Thoracic aorta (tissue), 2 donors: ENCODE measurements around the gene TNFAIP8. TPM values are rescaled to one million over a fixed set of nuclear protein-coding genes. Genes with fewer than 3 reads are reported as not detected.
"Not testable (repeated sequence)": the region's sequence is repeated elsewhere in the genome, so short reads cannot be mapped to it uniquely, and the experiment has no call there.

Source experiments
- ATAC-seq: fragments of 150-250 bp; one replicate; pipeline ENCODE4 v1.8.0; 2017; ENCODE audit warnings: low read depth; ENCODE audit not compliant: insufficient number of reproducible peaks, low FRiP score
- DNase-seq: peaks from one replicate; pipeline ENCODE4 v3.0.0-alpha.2; 2020; ENCODE audit warnings: low spot score
- H3K27ac ChIP-seq, 2 donors: fragments of 200-600 bp; sonication (generic); 1 replicate in 1 of 2; 2 replicates in 1 of 2; pipeline ENCODE4 v1.5.1; 2016; ENCODE audit warnings: mild to moderate bottlenecking in 2 of 2, moderate library complexity in 2 of 2
- H3K27me3 ChIP-seq: fragments of 200-600 bp; sonication (generic); replicated peaks from 2 replicates; pipeline ENCODE4 v1.6.0; 2016; ENCODE audit warnings: mild to moderate bottlenecking; ENCODE audit not compliant: insufficient read depth
- H3K36me3 ChIP-seq: fragments of 200-600 bp; sonication (generic); one replicate; pipeline ENCODE4 v1.5.1; 2016
- H3K4me1 ChIP-seq, 2 donors: fragments of 200-600 bp; sonication (generic); 1 replicate in 1 of 2; 2 replicates in 1 of 2; pipeline versions ENCODE4 v1.5.1 to v1.6.0; 2016; ENCODE audit warnings: low read depth in 2 of 2, mild to moderate bottlenecking in 1 of 2; ENCODE audit not compliant: control insufficient read depth in 1 of 2
- H3K4me3 ChIP-seq: fragments of 200-600 bp; sonication (generic); 2 replicates; pipeline ENCODE4 v1.5.1; 2016; ENCODE audit warnings: mild to moderate bottlenecking
- H3K9me3 ChIP-seq: fragments of 200-600 bp; sonication (generic); 2 replicates; pipeline ENCODE4 v1.5.1; 2016
- total RNA-seq, 2 donors: library from RNA; depleted of rRNA; stranded (reverse); fragments of >200 nt; gene quantifications; one replicate each; pipeline versions ENCODE4 v1.1.0 to v1.2.3, GENCODE V29; 2016
- TF ChIP-seq, protein P1 (sequence below): fragments of 200-600 bp; sonication (generic); IDR thresholded peaks from one replicate; pipeline ENCODE4 v1.5.1; 2019; ENCODE audit warnings: antibody characterized with exemption

The TNFAIP8 gene
- total RNA-seq, 2 donors from 2014 or later: 16.8 to 34.1 TPM

DNA sequence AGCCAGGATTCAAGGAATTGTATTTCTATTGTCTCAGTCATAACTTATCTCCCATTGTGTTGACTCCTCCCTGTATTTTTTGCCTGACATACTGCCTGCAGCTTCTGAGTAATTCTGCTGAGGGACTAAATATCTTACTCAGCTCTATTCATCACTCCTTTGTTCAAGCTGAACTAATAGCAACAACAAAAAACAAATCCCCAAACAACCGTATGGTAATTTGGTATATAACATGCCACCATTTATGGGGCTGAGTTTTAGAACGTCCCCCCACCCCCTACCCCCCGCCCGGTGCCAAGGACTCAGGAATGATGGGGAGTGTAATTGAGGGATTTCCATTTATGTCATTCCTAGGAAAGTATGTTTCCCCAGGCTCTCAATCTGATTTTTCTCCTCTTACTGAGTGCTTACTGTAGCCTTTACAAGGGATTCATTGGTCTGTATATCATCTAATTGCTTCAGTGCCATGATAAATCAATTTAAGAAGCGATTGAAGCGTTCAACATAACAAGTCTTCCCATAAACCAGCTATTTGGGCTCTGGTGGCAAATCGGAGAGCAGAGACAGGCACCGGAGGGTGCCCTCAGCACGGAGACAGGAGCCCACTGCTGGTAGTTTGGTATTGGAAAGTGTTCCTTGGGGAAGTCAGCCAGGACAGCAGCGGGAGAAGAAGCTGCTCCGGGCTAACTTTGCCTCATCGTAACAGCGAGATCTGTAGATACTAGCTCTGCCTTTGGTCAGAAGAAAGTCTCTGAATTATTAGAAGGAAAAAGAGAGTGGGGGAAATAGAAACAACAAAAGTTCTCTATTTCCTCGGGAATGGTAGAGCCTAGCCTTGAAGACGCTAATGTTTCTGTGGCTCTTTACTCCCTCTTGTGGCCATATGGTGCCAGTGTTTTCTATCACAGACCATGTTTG lies 55.8 kb downstream of the TNFAIP8 start:
- DNase-seq: no peak
- Histone ChIP-seq H3K27ac (peak overlapping the region; percentile 65 to 79), H3K4me3 (peak overlapping the region; percentile 77), H3K36me3 (no peaks in the 10 kb centered on the region), H3K27me3 (no peaks in the 10 kb centered on the region), H3K4me1 (peaks cover 0 to 8% of the 10 kb centered on the region in 2 donors), H3K9me3 (no peaks in the 10 kb centered on the region)
- TF ChIP-seq, protein P1, sequence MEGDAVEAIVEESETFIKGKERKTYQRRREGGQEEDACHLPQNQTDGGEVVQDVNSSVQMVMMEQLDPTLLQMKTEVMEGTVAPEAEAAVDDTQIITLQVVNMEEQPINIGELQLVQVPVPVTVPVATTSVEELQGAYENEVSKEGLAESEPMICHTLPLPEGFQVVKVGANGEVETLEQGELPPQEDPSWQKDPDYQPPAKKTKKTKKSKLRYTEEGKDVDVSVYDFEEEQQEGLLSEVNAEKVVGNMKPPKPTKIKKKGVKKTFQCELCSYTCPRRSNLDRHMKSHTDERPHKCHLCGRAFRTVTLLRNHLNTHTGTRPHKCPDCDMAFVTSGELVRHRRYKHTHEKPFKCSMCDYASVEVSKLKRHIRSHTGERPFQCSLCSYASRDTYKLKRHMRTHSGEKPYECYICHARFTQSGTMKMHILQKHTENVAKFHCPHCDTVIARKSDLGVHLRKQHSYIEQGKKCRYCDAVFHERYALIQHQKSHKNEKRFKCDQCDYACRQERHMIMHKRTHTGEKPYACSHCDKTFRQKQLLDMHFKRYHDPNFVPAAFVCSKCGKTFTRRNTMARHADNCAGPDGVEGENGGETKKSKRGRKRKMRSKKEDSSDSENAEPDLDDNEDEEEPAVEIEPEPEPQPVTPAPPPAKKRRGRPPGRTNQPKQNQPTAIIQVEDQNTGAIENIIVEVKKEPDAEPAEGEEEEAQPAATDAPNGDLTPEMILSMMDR: peak; percentile 89
- ATAC-seq: peak; percentile 87

DNA sequence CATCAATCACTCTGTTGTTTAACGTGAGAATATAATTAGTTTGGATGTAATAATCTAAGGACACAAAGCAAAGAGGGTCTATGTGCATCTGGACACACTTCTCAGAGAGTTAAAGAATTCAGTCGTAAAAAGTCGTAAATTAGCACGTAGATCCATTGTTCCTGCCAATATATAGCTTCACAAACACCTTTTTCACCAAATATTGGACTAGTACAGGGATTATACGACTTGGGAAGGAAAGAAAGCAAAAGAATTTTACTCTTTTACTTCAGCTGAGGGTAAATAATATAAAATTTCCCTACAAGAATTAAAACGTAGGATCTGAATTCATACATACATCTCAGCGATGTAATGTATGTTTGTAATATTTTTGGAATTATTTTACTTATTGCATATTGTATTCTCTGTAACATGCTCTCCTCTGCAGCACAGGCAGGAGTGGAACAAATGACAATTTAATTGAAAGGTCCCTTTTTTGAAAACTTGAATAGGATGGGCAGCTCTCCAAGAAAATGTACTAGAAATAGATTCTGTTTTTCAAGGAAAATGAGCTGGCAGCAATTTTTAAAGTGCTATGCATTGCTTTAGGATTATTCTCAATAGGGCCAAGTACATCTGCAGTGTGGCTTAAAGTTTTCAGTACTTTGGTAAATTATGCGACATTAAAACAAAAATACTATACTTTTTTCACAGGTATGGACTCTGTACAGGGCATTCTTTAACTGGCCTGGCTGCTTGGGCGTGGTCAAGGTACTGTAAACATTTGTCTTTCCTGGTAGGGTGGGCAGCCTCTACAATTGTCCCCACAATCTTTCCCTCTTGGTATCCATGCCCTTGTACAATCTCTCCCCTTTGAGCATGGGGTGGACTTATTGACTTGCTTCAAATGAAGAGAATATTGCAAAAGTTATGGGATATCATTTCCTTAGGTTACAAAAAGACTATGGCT lies 56.7 kb downstream of the TNFAIP8 start:
- Histone ChIP-seq H3K27ac (no peak overlapping the region), H3K4me3 (peak overlapping the region; percentile 77), H3K36me3 (no peaks in the 10 kb centered on the region), H3K4me1 (peaks cover 0 to 8% of the 10 kb centered on the region in 2 donors), H3K9me3 (no peaks in the 10 kb centered on the region), H3K27me3 (no peaks in the 10 kb centered on the region)
- no peak for ATAC-seq
- DNase-seq: no peak
- TF ChIP-seq, protein P1: no peak

- not testable (repeated sequence) for ATAC-seq, H3K27ac ChIP-seq, H3K4me1 ChIP-seq, H3K27me3 ChIP-seq, H3K9me3 ChIP-seq, H3K36me3 ChIP-seq, H3K4me3 ChIP-seq, DNase-seq
Observed at GRCh38 chr5:119414124-119414734, 58.4 kb downstream of the TNFAIP8 start.

DNA sequence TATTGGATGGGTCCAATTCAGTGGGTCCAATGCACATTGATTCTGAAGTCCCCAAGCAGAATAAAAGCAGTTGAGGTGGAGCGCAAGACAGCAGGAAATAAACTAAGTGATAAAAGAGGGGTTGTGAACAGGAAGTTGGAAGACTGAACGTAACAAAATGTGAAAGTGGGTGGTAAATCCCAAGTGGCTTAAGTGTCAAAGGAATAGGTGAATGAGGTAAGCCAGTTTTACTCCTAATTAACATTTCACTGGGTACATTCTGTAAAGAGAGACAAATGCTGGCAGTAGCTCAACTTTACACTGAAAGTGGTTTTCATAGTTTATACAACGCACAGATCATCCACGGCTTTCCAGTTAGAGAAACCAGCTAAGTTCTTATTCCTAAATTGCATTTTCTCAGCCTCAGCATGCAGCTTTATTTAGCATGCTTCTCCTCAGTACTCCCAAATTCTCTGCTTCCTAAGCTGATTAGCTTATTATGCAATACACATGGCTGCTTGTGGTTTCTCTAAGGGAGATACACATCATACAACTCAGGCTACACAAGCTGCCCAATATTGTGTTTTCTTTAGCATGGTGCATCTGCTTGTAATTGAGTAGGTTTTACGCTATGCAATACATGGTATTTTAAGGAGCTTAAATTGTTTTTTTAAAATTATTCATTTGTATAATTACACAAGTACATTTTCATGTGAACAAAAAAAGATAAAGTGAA lies 62.2 kb downstream of the TNFAIP8 start:
- Histone ChIP-seq H3K27me3 (no peaks in the 10 kb centered on the region), H3K4me1 (no peaks in the 10 kb centered on the region), H3K36me3 (no peaks in the 10 kb centered on the region), H3K4me3 (no peak overlapping the region), H3K27ac (no peak overlapping the region), H3K9me3 (no peaks in the 10 kb centered on the region)
- ATAC-seq (no peak), DNase-seq (no peak)
- TF ChIP-seq, protein P1: no peak

DNA sequence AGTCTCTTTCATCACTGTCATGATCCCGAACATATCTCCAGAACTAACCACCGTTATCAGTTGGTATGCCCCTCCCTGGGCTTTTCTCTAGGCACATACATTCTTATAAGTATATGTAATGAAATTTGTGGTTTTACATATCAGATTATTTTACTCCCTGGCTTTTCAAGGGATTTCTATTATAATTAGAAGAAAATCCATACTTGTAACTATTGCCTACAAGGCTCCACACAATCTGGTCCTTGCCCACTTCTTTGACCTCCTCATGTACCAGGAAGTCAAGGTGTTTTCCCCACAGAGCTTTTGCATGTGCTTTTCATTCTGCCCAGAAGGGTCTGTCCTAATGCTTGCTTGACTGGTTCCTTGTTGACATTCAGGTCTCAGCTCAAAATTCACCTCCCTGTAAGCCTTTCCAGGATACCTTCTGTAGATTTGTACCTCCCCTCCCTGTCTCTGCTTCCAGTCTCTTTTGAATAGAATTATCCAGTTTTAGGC lies 62.8 kb downstream of the TNFAIP8 start:
- H3K36me3 ChIP-seq: no peaks in the 10 kb centered on the region
- H3K4me1 ChIP-seq: no peaks in the 10 kb centered on the region
- ATAC-seq: no peak
- H3K9me3 ChIP-seq: no peaks in the 10 kb centered on the region
- TF ChIP-seq, protein P1: no peak
- no peak overlapping the region for H3K27ac ChIP-seq
- H3K27me3 ChIP-seq: no peaks in the 10 kb centered on the region
- no peak overlapping the region for H3K4me3 ChIP-seq
- no peak for DNase-seq
